A204.1 (cell line): ENCODE results near the gene TMCC1.
"Not testable (repeated sequence)": the region's sequence is repeated elsewhere in the genome, so short reads cannot be mapped to it uniquely, and the experiment has no call there.

Source experiments
- FAIRE-seq: peaks from 2 replicates; lab custom pipeline; 2012; peaks lifted over from hg19 to GRCh38; lab: Jason Lieb, UNC

The TMCC1 gene

GRCh38 chr3:129892486-129892856 lies 1.0 kb downstream of the TMCC1 start:
- FAIRE-seq: no peak

GRCh38 chr3:129890891-129891290 lies 2.6 kb downstream of the TMCC1 start:
- FAIRE-seq: no peak

GRCh38 chr3:129890125-129890524 lies 3.4 kb downstream of the TMCC1 start:
- FAIRE-seq: no peak

GRCh38 chr3:129888771-129889170 lies 4.7 kb downstream of the TMCC1 start:
- no peak for FAIRE-seq

- no peak for FAIRE-seq
Measured at GRCh38 chr3:129881261-129881660, 12.2 kb downstream of the TMCC1 start.

- no peak for FAIRE-seq
Measured at GRCh38 chr3:129878355-129878754, 15.2 kb downstream of the TMCC1 start.

GRCh38 chr3:129874479-129874878 lies 19.0 kb downstream of the TMCC1 start:
- FAIRE-seq: not testable (repeated sequence)

- FAIRE-seq: no peak
Measured at GRCh38 chr3:129868912-129869311, 24.6 kb downstream of the TMCC1 start.

GRCh38 chr3:129867506-129868124 lies 25.9 kb downstream of the TMCC1 start:
- FAIRE-seq: no peak

GRCh38 chr3:129865806-129866205 lies 27.7 kb downstream of the TMCC1 start:
- FAIRE-seq: no peak

- no peak for FAIRE-seq
Measured at GRCh38 chr3:129864519-129864918, 29.0 kb downstream of the TMCC1 start.

GRCh38 chr3:129859272-129859671 lies 34.2 kb downstream of the TMCC1 start:
- no peak for FAIRE-seq

GRCh38 chr3:129857899-129858298 lies 35.6 kb downstream of the TMCC1 start:
- FAIRE-seq: no peak

GRCh38 chr3:129856790-129857189 lies 36.7 kb downstream of the TMCC1 start:
- not testable (repeated sequence) for FAIRE-seq

- FAIRE-seq: peak; percentile 99
Measured at GRCh38 chr3:129855832-129856419, 37.6 kb downstream of the TMCC1 start.

GRCh38 chr3:129855170-129855831 lies 38.2 kb downstream of the TMCC1 start:
- FAIRE-seq: no peak

GRCh38 chr3:129854460-129854859 lies 39.1 kb downstream of the TMCC1 start:
- no peak for FAIRE-seq

- no peak for FAIRE-seq
Measured at GRCh38 chr3:129845956-129846355, 47.6 kb downstream of the TMCC1 start.

GRCh38 chr3:129840707-129841360 lies 52.7 kb downstream of the TMCC1 start:
- FAIRE-seq: no peak

- no peak for FAIRE-seq
Measured at GRCh38 chr3:129838086-129838485, 55.4 kb downstream of the TMCC1 start.

GRCh38 chr3:129837065-129837642 lies 56.4 kb downstream of the TMCC1 start:
- no peak for FAIRE-seq

- FAIRE-seq: no peak
Measured at GRCh38 chr3:129836381-129837064, 57.0 kb downstream of the TMCC1 start.
